ENCODE data around the gene INTS4.
"Not testable (repeated sequence)": the region's sequence is repeated elsewhere in the genome, so short reads cannot be mapped to it uniquely, and the experiment has no call there.

INTS4 gene

DNA sequence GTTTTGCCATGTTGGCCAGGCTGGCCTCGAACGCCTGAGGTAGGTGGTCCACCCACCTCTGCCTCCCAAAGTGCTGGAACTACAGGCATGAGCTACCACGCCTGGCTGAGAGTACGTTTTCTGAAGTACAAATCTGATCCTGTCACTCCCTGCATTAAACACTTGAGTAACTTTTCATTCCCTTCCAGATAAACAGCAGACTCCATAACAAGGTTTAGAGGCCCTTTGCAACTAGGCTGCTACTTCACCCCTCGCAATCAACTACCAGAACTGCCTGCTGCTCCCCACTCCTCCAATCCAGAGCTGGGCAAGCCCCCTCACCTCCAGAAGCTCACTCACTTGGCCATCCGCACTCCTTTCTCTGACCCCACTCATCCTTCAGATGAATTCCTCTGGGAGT, 27.1 kb upstream of the INTS4 start:
- TF ChIP-seq, protein P1, sequence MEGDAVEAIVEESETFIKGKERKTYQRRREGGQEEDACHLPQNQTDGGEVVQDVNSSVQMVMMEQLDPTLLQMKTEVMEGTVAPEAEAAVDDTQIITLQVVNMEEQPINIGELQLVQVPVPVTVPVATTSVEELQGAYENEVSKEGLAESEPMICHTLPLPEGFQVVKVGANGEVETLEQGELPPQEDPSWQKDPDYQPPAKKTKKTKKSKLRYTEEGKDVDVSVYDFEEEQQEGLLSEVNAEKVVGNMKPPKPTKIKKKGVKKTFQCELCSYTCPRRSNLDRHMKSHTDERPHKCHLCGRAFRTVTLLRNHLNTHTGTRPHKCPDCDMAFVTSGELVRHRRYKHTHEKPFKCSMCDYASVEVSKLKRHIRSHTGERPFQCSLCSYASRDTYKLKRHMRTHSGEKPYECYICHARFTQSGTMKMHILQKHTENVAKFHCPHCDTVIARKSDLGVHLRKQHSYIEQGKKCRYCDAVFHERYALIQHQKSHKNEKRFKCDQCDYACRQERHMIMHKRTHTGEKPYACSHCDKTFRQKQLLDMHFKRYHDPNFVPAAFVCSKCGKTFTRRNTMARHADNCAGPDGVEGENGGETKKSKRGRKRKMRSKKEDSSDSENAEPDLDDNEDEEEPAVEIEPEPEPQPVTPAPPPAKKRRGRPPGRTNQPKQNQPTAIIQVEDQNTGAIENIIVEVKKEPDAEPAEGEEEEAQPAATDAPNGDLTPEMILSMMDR (IDR thresholded peaks at IDR 0.05): no peak
- H3K4me3 ChIP-seq: no peak overlapping the region
- H3K27ac ChIP-seq: no peak overlapping the region
- no peak for DNase-seq (ENCODE audit: low spot score)

DNA sequence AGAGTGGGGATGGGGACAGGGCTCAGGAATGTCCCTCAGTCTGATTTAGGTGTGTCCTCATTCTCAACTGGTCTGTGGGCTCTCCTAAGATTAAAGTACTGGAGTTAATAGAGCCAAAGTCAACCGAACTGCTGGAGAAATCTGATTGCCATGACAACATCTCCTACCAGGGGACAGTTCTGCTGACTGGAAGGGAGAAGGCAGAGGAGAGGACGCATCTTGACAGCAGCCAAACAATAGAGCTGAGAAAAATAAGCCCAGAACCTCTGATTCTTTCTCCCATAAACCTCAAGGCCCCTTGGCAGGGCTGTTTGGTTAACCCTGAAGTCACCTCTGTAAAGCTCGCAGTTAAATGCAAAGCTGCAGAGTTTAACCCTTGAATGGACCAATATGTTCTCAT, 25.8 kb upstream of the INTS4 start:
- TF ChIP-seq, protein P1 (IDR thresholded peaks at IDR 0.05): no peak
- Histone ChIP-seq H3K27ac (no peak overlapping the region), H3K4me3 (no peak overlapping the region)
- DNase-seq (ENCODE audit: low spot score): no peak

DNA sequence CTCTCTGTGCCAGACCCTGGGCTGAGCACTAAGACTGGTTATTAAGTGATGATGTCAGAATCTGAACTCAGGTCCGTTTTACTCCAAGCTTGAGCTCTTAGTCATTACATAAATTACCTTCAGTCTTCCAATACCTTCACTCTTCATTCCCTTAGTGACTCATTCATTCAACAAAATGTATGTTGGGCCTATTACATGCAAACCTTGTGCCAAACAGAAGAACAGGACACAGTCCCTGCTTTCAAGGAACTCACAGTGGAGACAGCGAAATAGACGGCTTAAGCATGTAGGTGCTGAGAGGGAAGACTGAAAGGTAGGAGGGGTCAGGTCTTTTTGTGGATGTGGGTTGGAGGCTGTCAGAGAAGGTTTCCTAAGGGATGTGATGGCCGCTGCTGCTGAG, 25.3 kb upstream of the INTS4 start:
- Histone ChIP-seq H3K27ac (no peak overlapping the region), H3K4me3 (no peak overlapping the region)
- no peak for DNase-seq (ENCODE audit: low spot score)
- TF ChIP-seq, protein P1 (IDR thresholded peaks at IDR 0.05): no peak

DNA sequence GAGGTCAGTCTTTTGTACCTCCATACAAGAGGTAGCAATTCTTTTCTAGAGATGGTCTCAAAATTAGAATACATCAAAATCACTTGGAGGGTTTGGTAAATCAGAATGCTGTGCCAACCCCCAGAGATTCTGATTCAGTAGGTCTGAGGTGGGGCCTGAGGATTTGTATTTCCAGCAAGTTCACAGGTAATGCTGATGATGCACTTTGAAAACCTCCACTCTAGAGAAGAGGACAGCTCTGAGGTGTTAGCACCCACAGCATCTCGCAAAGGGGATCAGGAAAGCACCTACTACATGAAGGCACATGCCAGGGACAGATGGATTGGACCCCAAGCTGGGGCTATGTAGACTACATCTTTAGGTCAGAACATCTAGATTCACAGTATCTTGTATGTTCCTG, 21.4 kb upstream of the INTS4 start:
- DNase-seq (ENCODE audit: low spot score): no peak
- TF ChIP-seq, protein P1 (IDR thresholded peaks at IDR 0.05): no peak
- Histone ChIP-seq H3K4me3 (no peak overlapping the region), H3K27ac (no peak overlapping the region)

DNA sequence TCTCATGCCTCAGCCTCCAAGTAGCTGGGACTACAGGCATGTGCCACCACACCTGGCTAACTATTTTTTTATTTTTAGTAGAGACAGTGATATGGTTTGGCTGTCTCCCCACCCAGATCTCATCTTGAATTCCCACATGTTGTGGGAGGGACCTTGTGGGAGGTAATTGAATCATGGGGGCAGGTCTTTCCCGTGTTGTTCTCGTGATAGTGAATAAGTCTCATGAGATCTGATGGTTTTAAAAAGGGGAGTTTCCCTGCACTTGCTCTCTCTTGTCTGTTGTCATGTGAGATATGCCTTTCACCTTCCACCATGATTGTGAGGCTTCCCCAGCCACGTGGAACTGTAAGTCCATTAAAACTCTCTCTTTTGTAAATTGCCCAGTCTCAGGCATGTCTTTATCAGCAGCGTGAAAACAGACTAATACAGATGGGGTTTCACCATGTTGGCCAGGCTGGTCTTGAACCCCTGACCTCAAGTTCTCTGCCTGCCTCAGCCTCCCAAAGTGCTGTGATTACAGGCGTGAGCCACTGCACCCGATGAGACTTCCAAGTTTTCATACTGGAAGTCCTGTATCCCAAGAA, 20.6 kb upstream of the INTS4 start:
- H3K4me3 ChIP-seq; DNase-seq (ENCODE audit: low spot score); H3K27ac ChIP-seq: not testable (repeated sequence)

DNA sequence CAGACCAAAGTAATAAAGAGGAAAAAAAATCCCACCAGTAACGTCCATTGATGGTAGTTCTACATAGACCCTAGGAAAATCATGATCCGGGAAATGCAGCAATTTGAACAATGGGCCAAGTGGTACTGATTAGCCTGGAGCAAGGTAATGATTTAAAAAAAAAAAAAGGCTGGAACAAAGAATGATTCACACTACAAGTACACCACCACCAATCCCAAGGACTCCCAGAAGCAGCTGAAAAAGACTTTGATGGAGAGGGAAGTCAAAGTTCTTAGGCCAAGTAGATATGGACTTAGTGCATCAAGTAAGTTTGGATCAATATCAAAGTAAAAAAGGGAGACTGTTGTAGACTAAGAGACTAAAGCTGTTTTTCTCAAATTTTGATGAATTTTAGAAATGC, 16.8 kb upstream of the INTS4 start:
- Histone ChIP-seq H3K27ac (no peak overlapping the region), H3K4me3 (no peak overlapping the region)
- no peak for DNase-seq (ENCODE audit: low spot score)
- TF ChIP-seq, protein P1 (IDR thresholded peaks at IDR 0.05): no peak

DNA sequence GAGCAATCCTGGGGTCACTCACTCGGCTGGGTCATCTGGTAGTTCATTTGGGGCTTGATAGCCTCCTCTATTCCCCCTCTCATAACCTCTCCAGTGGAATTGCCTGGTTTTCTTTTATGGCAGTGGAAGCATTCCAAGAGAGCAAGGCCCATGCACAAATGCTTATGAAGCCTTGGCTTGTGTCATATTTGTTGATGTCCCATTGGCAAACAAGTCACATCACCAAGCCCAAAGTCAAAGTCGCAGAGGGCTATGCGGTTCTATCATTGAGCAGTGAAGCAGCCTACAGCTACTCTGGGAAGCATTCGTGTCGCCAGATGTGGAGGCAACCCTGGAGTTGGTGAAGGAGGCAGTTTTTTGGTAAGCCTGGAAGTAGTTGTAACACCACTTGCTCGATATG, 16.3 kb upstream of the INTS4 start:
- TF ChIP-seq, protein P1 (IDR thresholded peaks at IDR 0.05): no peak
- DNase-seq (ENCODE audit: low spot score): no peak
- Histone ChIP-seq H3K27ac (no peak overlapping the region), H3K4me3 (no peak overlapping the region)

DNA sequence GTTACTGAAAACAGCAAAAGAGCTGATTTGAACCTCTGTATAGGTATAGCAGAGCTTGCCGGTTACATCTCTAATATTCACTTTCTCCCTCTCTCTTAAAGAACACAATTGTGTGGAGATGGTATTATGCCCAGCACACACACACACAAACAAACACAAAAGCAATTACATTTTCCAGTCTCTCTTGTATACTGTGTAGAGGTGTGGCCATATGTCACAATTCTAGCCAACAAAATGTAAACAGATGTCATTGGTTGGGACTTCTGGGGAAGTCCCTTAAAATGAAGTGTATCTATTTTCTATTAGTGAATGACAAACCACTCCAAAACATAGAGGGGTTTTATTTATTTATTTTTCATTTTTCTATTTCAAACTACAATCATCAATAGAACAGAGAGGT, 15.8 kb upstream of the INTS4 start:
- TF ChIP-seq, protein P1 (IDR thresholded peaks at IDR 0.05): no peak
- DNase-seq (ENCODE audit: low spot score): no peak
- no peak overlapping the region for H3K4me3 ChIP-seq
- no peak overlapping the region for H3K27ac ChIP-seq
